HG03439 (cell line): Measurements from ENCODE around the gene UBE2V1.

ENCODE experiments used
- ATAC-seq: cut with Tn5 transposase; IDR thresholded peaks from one replicate; pipeline ENCODE4 v1.9.1; 2021; ENCODE audit warnings: mild to moderate bottlenecking, moderate library complexity; ENCODE audit not compliant: unreplicated experiment

UBE2V1 gene

DNA sequence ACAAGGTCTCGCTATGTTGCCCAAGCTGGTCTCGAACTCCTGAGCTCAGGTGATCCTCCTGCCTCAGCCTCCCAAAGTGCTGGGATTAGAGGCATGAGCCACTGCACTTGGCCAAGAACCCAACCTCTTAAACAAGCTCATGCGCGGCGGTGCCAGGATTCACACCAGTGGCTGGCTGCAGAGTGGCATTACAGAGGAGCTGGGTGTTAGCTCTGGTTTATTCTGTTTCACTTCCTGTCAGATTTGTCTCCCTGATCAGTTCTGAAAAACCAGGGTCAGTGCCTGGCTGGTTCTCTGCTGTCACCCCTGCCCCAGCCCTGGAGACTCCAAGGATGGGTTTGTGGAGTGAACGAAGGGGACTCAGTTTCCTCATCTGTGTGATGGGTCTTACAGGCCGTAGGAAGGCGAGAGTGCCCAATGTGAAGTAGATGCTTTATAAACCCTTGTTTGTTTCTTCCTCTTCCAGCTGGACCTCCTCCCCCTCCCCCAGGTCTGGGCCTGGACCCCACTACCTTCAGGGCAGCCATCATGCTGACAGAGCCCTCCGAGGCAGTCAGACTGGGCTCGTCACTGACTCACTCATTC, 63.4 kb downstream of the UBE2V1 start:
- ATAC-seq: no peak

DNA sequence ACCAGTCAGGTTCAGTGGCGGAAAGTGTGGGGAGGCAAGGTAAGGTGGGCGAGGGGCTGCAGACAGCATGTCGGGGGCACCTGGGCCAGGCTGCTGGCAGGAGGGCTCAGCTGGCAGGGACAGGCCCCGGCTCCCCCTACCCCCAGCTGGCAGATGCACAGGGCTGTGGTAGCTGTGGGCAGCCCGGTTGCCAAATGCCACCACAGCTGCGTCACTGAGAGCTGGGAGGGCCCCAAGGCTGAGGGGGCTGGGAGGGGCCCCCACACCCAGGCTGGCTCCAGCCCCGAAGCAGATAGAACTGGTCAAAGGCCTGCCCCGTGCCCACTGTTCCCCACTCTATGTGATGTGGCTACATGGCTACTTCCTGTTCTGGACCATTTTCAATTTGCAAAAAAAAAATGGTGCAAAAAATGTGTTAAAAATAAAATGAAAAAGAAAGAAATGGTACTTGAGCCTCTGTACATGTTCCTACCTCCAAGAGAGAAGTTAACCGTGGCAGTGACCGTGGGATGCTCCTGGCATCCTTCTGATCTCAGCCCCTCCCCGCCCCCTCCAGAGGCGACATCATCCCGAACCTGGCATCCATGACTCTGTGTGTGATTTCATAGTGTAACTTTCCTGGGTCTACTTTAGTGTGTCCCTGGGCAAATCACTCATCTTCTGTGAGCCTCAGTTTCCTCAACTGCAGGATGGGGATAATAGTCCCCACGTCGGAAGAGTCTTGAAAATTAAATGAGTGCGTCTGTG, 64.4 kb downstream of the UBE2V1 start:
- ATAC-seq: no peak

DNA sequence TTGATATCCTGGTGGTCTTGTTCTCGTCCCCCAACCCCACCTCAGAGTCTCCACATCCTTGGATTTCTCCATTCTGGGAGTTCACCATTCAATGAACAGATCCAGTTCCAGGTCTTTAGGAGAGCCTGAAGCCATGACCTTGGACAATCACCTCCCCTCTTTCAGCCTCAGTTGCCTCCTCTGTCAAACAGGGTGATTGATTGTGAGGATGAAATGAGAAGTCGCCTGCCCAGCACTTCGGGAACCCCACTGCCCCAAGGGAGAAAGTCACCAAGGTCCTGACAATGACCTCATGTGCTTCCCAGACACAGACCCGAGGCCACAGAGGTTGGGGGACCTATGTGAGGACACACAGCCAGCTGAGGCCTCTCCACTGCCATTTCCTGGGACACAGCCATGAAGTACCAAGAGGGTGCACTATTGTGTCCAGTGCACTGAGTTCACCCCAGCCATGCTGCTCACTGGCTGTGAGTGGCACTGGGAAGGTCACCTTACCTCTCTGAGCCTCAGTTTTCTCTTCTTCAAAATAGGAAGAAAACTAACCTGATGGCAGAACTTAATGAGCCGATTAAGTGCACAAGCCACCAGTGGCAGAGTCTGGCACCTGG, 68.5 kb downstream of the UBE2V1 start:
- no peak for ATAC-seq

DNA sequence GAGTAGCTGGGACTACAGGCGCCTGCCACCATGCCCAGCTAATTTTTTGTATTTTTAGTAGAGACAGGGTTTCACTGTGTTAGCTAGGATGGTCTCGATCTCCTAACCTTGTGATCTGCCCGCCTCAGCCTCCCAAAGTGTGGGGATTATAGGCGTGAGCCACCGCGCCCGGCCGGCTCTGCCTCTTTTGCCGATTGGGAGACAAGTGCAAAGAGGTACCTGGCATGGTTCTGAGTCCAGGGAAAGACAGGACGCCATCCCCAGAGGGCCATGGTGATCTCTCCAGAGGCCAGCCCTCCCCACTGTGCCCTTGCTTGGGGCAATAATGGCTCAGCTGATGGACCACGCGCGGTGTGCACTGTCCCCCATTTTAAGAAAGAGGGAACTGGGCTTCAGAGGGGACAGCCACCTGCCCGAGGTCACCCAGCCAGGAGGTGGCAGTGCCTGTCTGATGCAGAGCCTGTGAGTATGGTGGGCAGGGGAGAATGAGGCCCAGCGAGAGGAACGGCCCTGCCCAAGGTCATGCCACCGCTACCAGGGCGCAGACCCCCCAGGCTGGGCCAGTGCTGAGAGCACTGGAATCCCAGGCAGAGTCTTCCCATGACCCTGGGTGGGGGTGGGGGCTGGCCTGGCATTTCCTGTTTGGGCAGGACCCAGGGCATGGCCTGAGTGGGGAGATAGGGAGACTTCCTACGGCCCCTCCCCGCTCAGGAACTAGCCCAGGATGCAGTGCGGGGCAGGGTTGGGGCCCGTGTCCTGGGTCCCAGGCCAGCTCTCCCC, 69.2 kb downstream of the UBE2V1 start:
- no peak for ATAC-seq

DNA sequence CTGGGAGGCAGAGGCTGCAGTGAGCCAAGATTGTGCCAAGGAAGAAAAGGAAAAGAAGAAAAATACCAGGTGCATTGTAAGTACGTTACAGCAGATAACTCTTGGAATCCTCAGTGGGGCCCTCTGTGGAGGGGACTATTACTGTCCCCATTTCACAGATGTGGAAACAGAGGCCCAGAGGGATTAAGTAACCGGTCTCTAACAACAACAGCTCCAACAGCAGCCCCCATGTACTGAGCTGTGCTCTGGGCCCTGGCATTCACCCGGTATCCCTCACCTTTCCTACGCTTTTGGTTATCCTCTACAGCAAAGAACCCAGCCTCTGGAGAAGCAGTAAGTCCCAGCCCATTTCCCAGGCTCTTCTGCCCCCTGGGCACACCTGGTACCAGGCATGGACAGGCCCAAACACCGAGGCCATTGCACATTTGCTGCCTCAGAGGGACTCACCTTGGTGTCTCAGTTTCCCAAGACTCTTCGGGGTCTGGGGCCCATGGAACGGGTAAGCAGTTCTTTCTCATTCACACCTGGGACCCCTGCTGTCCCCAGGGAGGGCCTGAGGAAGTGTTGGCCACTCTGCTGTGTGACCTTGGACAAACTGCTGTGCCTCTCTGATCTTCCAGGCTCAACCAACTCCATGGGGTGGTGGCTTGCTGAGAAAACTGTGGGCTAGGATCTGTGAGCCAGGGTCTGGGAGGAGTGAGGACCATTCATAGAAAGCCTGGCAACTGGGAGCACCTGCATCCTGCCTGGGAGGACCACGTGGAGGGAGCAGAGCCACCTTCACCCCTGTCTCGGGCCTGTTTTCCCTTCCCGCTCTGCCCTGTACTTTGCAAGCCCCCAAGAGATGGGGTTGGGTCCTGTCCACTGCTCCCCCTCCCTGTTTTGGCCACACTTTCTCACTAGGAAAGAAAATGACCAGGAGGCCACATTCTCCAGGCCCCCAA, 70.3 kb downstream of the UBE2V1 start:
- no peak for ATAC-seq

DNA sequence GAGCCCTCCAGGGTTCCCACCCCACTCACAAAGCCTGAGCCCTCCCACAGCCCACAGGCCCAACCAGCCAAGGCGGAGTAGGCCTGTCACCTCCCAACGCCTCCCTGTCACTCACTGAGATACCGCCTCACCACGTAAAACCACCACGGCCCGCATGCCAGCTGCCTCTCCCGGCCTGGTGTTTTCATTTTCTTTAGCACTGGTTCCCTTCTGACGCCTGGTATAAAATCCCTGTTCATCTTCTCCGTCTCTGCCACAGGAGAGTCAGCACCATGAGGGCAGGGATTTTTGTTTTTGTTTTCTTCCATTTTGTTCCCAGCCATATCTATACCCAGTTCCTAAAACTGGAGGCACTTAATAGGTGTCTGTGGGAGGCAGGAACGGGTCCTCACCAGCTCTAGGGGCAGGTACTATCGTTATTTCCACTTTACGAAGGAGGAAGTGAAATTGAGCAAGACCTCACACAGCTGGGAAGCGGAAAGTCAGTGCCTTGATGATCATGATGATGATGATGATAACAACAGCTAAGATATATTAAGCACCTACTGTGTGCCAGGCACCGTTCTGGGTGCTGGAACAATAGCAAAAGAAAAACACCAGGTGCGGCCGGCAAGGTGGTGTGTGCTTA, 71.6 kb downstream of the UBE2V1 start:
- no peak for ATAC-seq

DNA sequence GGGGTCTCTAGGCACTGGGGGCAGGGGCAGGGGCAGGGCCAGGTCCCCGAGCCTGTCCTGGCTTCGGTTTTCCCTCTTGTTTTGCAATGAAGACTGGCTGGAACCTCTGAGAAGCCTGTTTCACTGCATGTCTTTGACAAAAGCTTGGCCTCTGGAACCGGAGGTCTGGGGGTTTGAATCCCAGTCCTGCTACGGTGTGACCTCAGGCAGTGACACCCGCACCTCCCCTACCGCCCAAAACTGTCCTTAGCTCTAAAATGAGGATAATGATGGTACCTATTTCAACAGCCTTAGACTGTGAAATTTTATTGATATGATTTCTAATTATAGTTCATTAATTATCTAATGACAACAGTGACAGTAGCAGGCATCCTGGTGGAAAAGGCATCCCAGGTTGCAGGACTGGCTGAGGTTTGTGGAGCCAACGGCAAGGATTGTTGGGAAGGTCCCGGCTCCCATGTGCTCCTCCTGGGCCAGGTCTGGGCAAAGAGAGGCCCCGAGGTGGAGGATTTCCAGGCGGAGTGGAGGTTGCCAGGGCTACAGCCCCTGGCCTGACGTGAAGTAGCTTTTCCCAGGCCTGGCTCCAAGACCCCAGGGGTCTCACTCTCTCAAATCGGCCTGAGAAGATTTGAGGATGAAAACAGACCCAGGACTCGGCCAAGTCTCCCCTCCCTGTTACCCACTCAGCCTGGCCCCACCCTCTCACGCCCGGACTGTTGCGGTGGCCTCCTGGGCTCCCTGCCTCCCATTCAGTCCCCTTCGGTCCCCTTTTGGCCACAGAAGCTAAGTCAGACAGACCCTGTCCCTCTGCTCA, 72.3 kb downstream of the UBE2V1 start:
- no peak for ATAC-seq

DNA sequence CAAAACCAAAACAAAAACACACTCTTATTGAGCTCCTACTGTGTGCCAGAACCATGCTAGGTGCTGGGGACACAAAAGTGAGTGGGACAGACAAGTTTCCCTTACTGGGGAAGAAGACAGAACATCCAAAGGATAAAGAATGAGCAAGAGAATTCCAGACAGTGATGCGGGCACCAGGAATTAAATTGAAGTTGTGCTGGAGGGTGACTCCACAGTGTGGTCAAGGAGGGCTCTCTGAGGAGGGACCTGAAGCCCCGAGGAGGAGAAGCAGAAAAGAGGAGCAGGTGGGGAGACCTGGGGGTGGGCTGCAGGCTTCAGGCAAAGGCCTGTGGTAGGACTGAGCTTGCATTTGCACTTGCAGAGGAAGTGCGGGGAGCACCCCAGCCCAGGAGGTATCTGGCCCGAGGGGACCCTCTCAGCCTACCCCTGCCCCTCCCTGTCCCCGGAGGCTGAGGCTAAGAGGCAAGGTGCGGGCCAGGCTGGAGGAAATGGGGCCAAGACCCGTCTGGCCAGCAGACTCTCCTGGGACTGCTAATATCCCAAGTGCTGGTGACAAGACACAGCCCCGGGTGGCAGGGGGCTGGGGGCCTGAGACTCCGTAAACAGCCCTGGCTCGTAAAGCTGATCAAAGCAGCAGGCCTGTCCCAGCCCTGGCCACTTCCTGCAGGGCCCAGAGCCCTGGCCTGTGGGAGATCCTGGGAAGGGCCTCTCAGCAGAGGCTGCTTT, 73.1 kb downstream of the UBE2V1 start:
- ATAC-seq: no peak

DNA sequence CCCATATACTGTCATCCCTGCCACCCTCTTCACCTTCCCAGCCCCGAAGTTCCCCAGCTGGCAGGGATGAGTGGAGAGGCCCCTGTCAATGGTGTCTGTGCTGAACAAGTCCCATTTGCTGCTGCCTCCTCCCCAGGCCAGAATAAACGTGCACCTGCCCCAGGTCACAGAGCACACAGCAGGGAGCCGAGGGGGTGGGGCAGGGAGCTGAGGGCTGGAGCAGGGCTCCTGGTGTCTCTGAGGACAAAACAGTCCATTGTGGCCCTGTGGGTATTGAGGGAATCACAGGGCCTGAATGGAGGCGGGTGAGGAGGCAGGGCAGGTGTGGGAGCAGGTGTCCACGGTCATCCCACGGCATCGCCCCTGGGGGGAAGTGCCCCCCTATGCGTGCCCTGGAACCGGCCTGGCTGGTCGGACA, 74.4 kb downstream of the UBE2V1 start:
- no peak for ATAC-seq

DNA sequence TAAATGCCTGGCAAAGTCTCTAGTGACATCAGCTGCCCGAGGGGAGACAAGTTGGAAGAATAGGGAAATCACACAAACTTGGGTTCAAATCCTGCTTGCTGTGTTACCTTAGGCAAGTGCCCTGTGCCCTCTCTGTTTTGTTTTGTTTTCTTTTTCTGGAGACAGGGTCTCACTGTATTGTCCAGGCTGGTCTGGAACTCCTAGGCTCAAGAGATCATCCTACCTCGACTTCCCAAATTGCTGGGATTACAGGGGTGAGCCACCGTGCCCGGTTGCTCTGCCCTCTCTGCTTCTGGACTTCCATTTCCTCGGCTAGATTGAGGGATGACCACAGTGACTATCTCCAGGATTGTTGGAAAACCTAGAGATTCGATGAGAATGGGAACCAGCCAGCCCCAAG, 74.8 kb downstream of the UBE2V1 start:
- ATAC-seq: no peak

DNA sequence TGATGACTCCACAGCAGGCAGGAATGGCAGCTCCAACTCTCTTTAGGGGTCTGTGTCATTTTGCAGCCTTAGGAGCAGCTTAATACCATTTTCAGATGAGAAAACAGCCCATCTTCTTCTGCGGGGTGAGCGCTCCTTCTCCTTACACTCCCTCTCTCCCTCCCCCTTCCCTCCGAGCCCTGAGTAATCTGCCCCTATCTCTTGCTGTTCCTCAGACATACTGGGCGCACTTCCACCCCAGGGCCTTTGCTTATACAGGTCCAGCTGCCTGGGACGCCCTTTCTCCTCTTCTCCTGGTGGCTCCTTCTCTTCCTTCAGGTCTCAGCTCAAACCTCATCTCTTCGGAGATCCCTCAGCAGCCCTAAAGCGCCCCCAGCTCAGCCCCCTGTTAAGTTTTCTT, 75.4 kb downstream of the UBE2V1 start:
- no peak for ATAC-seq

DNA sequence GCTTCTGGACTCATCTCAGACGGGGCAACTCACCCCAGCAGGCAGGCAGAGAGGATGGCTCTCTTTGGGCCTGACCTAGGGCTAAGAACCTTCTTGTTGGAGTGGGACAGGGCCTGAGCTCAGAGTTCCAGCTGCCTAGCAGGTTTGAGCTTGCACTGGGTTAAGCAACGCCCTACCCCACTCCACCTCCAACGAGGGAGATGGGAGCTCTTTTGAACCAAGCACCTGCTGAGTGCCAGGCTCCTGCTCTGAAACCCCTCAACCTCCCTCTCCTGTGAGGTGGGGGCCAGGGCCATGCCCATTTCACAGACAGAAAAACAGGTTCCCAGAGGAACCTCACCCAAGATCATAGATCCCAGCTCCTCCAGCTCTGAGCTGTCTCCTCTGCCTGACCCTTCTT, 75.8 kb downstream of the UBE2V1 start:
- ATAC-seq: no peak

DNA sequence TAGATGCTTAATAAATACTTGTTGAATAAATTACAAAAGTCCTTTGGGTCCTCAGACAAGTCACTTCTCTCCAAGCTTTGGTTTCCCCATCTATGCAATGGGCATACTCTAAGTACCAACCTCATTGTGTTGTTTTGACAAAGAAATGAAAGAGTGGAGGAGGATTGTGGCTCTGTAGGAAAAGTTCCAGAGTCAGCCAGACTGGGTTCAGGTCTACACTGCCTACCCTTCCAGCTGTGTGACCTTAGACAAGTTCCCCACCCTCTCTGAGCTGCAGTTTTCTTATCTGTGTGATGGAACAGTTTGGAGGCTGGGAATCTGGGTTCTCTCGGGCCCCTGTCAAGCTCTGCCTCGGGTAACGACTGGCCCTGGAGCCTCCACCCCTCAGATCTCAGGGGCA, 76.2 kb downstream of the UBE2V1 start:
- no peak for ATAC-seq

DNA sequence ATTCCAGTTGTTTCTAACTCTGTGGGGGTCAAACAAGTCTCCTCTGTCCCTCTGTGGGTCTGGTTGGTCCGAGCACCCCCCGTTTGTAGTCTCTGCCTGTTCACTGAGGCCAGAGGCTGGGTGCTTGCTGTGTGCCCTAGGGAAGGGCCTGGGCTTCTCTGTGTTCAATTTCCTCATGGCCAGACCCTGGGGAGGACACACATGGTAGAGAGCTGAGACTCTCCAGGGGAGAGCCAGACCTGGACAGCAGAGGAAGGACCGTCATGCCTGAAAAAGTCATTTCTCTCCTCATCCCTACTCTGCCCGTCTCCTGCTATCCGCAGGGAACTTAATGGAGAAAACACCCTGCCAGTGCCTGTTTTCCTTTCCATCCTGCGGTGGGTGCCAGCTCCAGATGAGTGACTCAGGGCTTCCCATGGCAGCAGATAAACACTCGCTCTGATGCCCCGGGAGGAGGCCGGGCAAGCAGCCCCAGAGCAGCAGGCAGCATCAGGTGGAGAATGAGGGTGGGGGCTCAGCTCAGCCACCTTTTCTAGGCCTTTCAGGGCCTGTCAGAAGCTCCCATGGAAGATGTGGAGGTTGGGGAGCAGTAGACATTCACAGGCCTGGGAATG, 78.3 kb downstream of the UBE2V1 start:
- no peak for ATAC-seq

DNA sequence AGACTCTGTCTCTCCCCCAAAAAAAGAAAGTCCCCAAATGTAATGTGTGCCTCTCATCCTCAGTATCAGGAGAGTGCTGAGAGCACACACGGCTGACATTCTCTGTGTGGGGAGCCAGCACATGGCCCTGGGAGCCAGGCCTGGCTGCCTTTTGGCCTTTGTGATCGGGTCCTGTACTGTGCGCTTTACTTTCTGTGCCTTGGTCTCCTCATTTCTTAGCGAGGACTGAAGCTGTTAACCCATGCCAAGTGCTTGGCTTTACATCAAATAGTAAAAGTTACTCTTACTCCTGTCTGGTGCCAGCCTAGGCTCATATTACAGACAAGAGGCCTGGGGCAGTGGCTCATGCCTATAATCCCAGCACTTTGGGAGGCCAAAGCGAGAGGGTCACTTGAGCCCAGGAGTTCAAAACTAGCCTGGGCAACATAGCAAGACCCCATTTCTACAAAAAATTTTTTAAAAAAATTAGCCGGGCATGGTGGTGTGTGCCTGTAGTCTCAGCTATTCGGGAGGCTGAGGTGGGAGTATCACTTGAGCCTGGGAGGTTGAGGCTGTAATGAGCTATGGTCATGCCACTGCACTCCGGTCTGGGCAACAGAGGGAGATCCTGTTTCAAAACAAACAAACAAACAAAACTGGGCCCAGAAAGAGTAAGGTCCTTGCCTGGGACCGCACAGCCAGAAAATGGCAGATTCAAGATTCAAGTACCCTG, 79.8 kb downstream of the UBE2V1 start:
- ATAC-seq: no peak
